Activated CD4-positive, alpha-beta T cell treated with anti-CD3 and anti-CD28 coated beads for 36 hours (primary cell): ENCODE data around the gene UGT1A9. TPM values are rescaled to one million over a fixed set of nuclear protein-coding genes. Genes with fewer than 3 reads are reported as not detected.

Experiments used
- ATAC-seq: fragments of 200-7000 bp; cut with Tn5 transposase; one replicate; pipeline ENCODE4 v1.10.0; 2021; ENCODE audit warnings: mild to moderate bottlenecking, moderate library complexity
- CTCF ChIA-PET: fragments of 350-600 bp; sonication (Branson Sonifier 250); formaldehyde crosslinking; loops from one replicate; lab custom pipeline; 2021; ENCODE audit warnings: antibody characterized with exemption; lab: Charles Lee
- POLR2A ChIA-PET: fragments of 350-600 bp; sonication (Branson Sonifier 250); formaldehyde crosslinking; loops from one replicate; lab custom pipeline; 2021; ENCODE audit warnings: antibody characterized with exemption, inconsistent platforms; lab: Charles Lee
- DNase-seq: peaks from one replicate; pipeline ENCODE4 v3.0.0-alpha.2; 2020
- H3K27ac Mint-ChIP-seq: one replicate; pipeline ENCODE4 v1.8.0; 2021; ENCODE audit warnings: mixed read lengths
- H3K27me3 Mint-ChIP-seq: one replicate; pipeline ENCODE4 v1.8.0; 2021; ENCODE audit warnings: mixed read lengths
- H3K36me3 Mint-ChIP-seq: one replicate; pipeline ENCODE4 v1.8.0; 2021; ENCODE audit warnings: low read depth, mixed read lengths
- H3K4me1 Mint-ChIP-seq: one replicate; pipeline ENCODE4 v1.8.0; 2021; ENCODE audit warnings: mixed read lengths
- H3K4me3 Mint-ChIP-seq: one replicate; pipeline ENCODE4 v1.8.0; 2021; ENCODE audit warnings: mild to moderate bottlenecking, moderate library complexity, mixed read lengths
- H3K9me3 Mint-ChIP-seq: one replicate; pipeline ENCODE4 v1.8.0; 2021; ENCODE audit warnings: low read depth, mixed read lengths
- intact Hi-C, 2 experiments: fragments of 100-400 bp; cut with DNase I in 1 of 2; cut with micrococcal nuclease in 1 of 2; formaldehyde crosslinking; loops; one replicate each; pipeline versions ENCODE4 v1.14.2 to v1.15.1; 2022 to 2024; cut with DNase I, micrococcal nuclease
- total RNA-seq, 2 experiments: library from RNA; stranded (reverse); gene quantifications; one replicate each; pipeline ENCODE4 v1.2.3, GENCODE V29; 2021

Gene UGT1A9
- total RNA-seq, 2 experiments from 2014 or later, result not detected

GRCh38 chr2:233766416-233766815 lies 94.7 kb downstream of the UGT1A9 start:
- no peaks in the 10 kb centered on the region for H3K9me3 Mint-ChIP-seq
- no peaks in the 10 kb centered on the region for H3K4me1 Mint-ChIP-seq
- peaks cover 20% of the 10 kb centered on the region for H3K27me3 Mint-ChIP-seq
- no peak for DNase-seq
- POLR2A ChIA-PET, result no interaction called here
- H3K36me3 Mint-ChIP-seq, result no peaks in the 10 kb centered on the region
- H3K4me3 Mint-ChIP-seq, result no peak overlapping the region
- CTCF ChIA-PET, result no interaction called here
- no peak overlapping the region for H3K27ac Mint-ChIP-seq
- intact Hi-C loops, result no loop called here
- ATAC-seq, result no peak

- no peaks in the 10 kb centered on the region for H3K36me3 Mint-ChIP-seq
- intact Hi-C loops, result no loop called here
- POLR2A ChIA-PET, result no interaction called here
- H3K27me3 Mint-ChIP-seq, result peaks cover 20% of the 10 kb centered on the region
- H3K27ac Mint-ChIP-seq, result no peak overlapping the region
- H3K4me3 Mint-ChIP-seq, result no peak overlapping the region
- DNase-seq (no peak), ATAC-seq (no peak)
- no peaks in the 10 kb centered on the region for H3K9me3 Mint-ChIP-seq
- H3K4me1 Mint-ChIP-seq, result no peaks in the 10 kb centered on the region
- CTCF ChIA-PET, result no interaction called here
Measured at GRCh38 chr2:233768076-233768475, 96.4 kb downstream of the UGT1A9 start.

GRCh38 chr2:233769260-233769659 lies 97.6 kb downstream of the UGT1A9 start:
- H3K27ac Mint-ChIP-seq, result no peak overlapping the region
- POLR2A ChIA-PET, result no interaction called here

GRCh38 chr2:233772153-233772552 lies 100.5 kb downstream of the UGT1A9 start:
- ChIA-PET CTCF (no interaction called here), POLR2A (no interaction called here)
- intact Hi-C loops, result no loop called here
- DNase-seq (no peak), ATAC-seq (no peak)
- Mint-ChIP-seq H3K36me3 (no peaks in the 10 kb centered on the region), H3K4me3 (no peak overlapping the region), H3K9me3 (peaks cover 14% of the 10 kb centered on the region), H3K27me3 (peaks cover 8% of the 10 kb centered on the region), H3K27ac (no peak overlapping the region), H3K4me1 (no peaks in the 10 kb centered on the region)

More at GRCh38 chr2:233769260-233769659, 97.6 kb downstream of the UGT1A9 start:
- no peaks in the 10 kb centered on the region for H3K36me3 Mint-ChIP-seq
- H3K4me3 Mint-ChIP-seq, result no peak overlapping the region
- intact Hi-C loops, result no loop called here
- CTCF ChIA-PET, result no interaction called here
- H3K27me3 Mint-ChIP-seq, result peaks cover 14% of the 10 kb centered on the region
- no peaks in the 10 kb centered on the region for H3K4me1 Mint-ChIP-seq
- no peaks in the 10 kb centered on the region for H3K9me3 Mint-ChIP-seq
- no peak for DNase-seq
- ATAC-seq, result no peak

GRCh38 chr2:233772583-233772982 lies 100.9 kb downstream of the UGT1A9 start:
- ChIA-PET POLR2A (no interaction called here), CTCF (no interaction called here)
- intact Hi-C loops, result no loop called here
- ATAC-seq (no peak), DNase-seq (no peak)
- Mint-ChIP-seq H3K36me3 (no peaks in the 10 kb centered on the region), H3K4me1 (no peaks in the 10 kb centered on the region), H3K27ac (no peak overlapping the region), H3K9me3 (peaks cover 14% of the 10 kb centered on the region), H3K4me3 (no peak overlapping the region), H3K27me3 (peaks cover 9% of the 10 kb centered on the region)

- H3K9me3 Mint-ChIP-seq, result peaks cover 14% of the 10 kb centered on the region
- intact Hi-C loops, result no loop called here
- H3K4me1 Mint-ChIP-seq, result no peaks in the 10 kb centered on the region
- ChIA-PET CTCF (interaction anchor here (0.5 kb wide), 1 partner anchor 1293 kb away, joined by 3 read pairs; no protein-coding TSS in a partner anchor), POLR2A (no interaction called here)
- ATAC-seq (no peak), DNase-seq (no peak)
- peaks cover 12% of the 10 kb centered on the region for H3K27me3 Mint-ChIP-seq
- H3K4me3 Mint-ChIP-seq, result no peak overlapping the region
- H3K36me3 Mint-ChIP-seq, result no peaks in the 10 kb centered on the region
- H3K27ac Mint-ChIP-seq, result no peak overlapping the region
Measured at GRCh38 chr2:233773854-233774253, 102.2 kb downstream of the UGT1A9 start.

- Mint-ChIP-seq H3K9me3 (peaks cover 14% of the 10 kb centered on the region), H3K36me3 (no peaks in the 10 kb centered on the region), H3K4me1 (no peaks in the 10 kb centered on the region), H3K27ac (no peak overlapping the region), H3K27me3 (peaks cover 9% of the 10 kb centered on the region), H3K4me3 (no peak overlapping the region)
- ATAC-seq (no peak), DNase-seq (no peak)
- intact Hi-C loops, result no loop called here
- ChIA-PET POLR2A (no interaction called here), CTCF (interaction anchor here (0.6 kb wide), 1 partner anchor 1254 kb away, joined by 3 read pairs; no protein-coding TSS in a partner anchor)
Measured at GRCh38 chr2:233775414-233775813, 103.7 kb downstream of the UGT1A9 start.

- Mint-ChIP-seq H3K4me1 (no peaks in the 10 kb centered on the region), H3K27me3 (peaks cover 16% of the 10 kb centered on the region), H3K27ac (no peak within 1 kb of the TSS), H3K4me3 (no peak within 1 kb of the TSS), H3K36me3 (no peaks in the 10 kb centered on the region), H3K9me3 (peaks cover 14% of the 10 kb centered on the region)
- ChIA-PET CTCF (no interaction called here), POLR2A (no interaction called here)
- intact Hi-C loops, result no loop called here
- ATAC-seq (no peak), DNase-seq (no peak)
Measured at GRCh38 chr2:233778030-233778429, 106.3 kb downstream of the UGT1A9 start, which contains the start of gene MROH2A. MROH2A (plus strand) TSS chr2:233778330; CDS start chr2:233779359, 1,029 bp downstream.

- Mint-ChIP-seq H3K4me3 (no peak overlapping the region), H3K27ac (no peak overlapping the region), H3K36me3 (no peaks in the 10 kb centered on the region), H3K4me1 (no peaks in the 10 kb centered on the region), H3K27me3 (peaks cover 20% of the 10 kb centered on the region), H3K9me3 (peaks cover 14% of the 10 kb centered on the region)
- CTCF ChIA-PET, result interaction anchor here (0.7 kb wide), 1 partner anchor 722 kb away, joined by 3 read pairs; no protein-coding TSS in a partner anchor
- POLR2A ChIA-PET, result interaction anchor here (0.6 kb wide), 1 partner anchor 295 kb away, joined by 5 read pairs; no protein-coding TSS in a partner anchor
- ATAC-seq (no peak), DNase-seq (no peak)
- intact Hi-C loops, result no loop called here
Measured at GRCh38 chr2:233779722-233780121, 108.0 kb downstream of the UGT1A9 start.

- POLR2A ChIA-PET, result no interaction called here
- no peaks in the 10 kb centered on the region for H3K36me3 Mint-ChIP-seq
- intact Hi-C loops, result no loop called here
- ATAC-seq, result no peak
- peaks cover 18% of the 10 kb centered on the region for H3K27me3 Mint-ChIP-seq
- no peak for DNase-seq
- CTCF ChIA-PET, result no interaction called here
- no peaks in the 10 kb centered on the region for H3K4me1 Mint-ChIP-seq
- no peak overlapping the region for H3K4me3 Mint-ChIP-seq
- peaks cover 9% of the 10 kb centered on the region for H3K9me3 Mint-ChIP-seq
- H3K27ac Mint-ChIP-seq, result no peak overlapping the region
Measured at GRCh38 chr2:233780771-233781170, 109.1 kb downstream of the UGT1A9 start.

- Mint-ChIP-seq H3K4me1 (no peaks in the 10 kb centered on the region), H3K9me3 (peaks cover 5% of the 10 kb centered on the region), H3K27me3 (peaks cover 6% of the 10 kb centered on the region), H3K4me3 (no peak overlapping the region), H3K27ac (no peak overlapping the region), H3K36me3 (no peaks in the 10 kb centered on the region)
- DNase-seq (no peak), ATAC-seq (no peak)
- CTCF ChIA-PET, result no interaction called here
- POLR2A ChIA-PET, result no interaction called here
- intact Hi-C loops, result no loop called here
Measured at GRCh38 chr2:233789554-233789953, 117.9 kb downstream of the UGT1A9 start.

- ATAC-seq, result no peak
- CTCF ChIA-PET, result no interaction called here
- no peaks in the 10 kb centered on the region for H3K36me3 Mint-ChIP-seq
- H3K27me3 Mint-ChIP-seq, result peaks cover 2% of the 10 kb centered on the region
- H3K9me3 Mint-ChIP-seq, result peaks cover 2% of the 10 kb centered on the region
- intact Hi-C loops, result no loop called here
- no peak for DNase-seq
- POLR2A ChIA-PET, result no interaction called here
- H3K4me3 Mint-ChIP-seq, result no peak overlapping the region
- H3K27ac Mint-ChIP-seq, result no peak overlapping the region
- H3K4me1 Mint-ChIP-seq, result no peaks in the 10 kb centered on the region
Measured at GRCh38 chr2:233791151-233791882, 119.6 kb downstream of the UGT1A9 start.
